A549 treated with ZK216348 at 1 μM for 4 hours (cell line): ENCODE measurements around the gene MYADML2. TPM values are rescaled to one million over a fixed set of nuclear protein-coding genes. Genes with fewer than 3 reads are reported as not detected.

Source experiments
- total RNA-seq: library from RNA; stranded (reverse); fragments of 200-300 nt; extraction: Qiagen RNA extraction; gene quantifications from 5 replicates; pipeline ENCODE4 v1.2.3, GENCODE V29; 2022; ENCODE audit warnings: low read depth

The MYADML2 gene
- not detected in 5 replicates for total RNA-seq

GRCh38 chr17:81947189-81947588 lies at the start of gene MYADML2:
TSS of gene MYADML2 (minus strand) at chr17:81947233. CDS start at chr17:81941741, 5,492 bp downstream.

GRCh38 chr17:81977211-81977808 lies 30.3 kb upstream of the MYADML2 start, which contains the start of gene ASPSCR1:
TSS of gene ASPSCR1 (plus strand) at chr17:81977629. CDS start at chr17:81977647, 18 bp downstream.

DNA sequence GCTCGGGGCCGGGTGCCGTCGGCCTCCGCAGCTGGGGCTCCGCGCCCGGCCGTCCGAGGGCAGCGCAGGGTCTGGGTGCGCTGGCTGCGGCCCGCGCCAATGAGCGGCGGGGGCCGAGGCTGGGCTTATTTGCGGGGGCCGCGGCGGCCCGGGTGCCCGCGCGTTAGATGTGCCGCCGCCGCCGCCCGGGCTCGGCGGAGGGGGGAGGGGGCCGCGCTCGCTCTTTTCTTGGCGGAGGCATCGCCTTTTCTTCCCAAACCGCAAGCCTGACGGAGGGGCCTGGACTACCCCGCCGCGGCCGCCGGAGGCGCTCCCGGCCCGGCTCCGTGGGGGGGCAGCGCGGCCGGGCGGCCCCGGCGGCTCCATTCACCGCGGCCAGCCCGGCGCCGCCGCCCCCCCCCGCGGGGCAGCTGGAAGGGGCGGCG lies 14.1 kb upstream of the MYADML2 start, which contains the start of gene NOTUM:
Gene NOTUM (minus strand): TSS at position 101 of the 425 bp plus-strand sequence. CDS start 278 bp downstream, outside the sequence.

DNA sequence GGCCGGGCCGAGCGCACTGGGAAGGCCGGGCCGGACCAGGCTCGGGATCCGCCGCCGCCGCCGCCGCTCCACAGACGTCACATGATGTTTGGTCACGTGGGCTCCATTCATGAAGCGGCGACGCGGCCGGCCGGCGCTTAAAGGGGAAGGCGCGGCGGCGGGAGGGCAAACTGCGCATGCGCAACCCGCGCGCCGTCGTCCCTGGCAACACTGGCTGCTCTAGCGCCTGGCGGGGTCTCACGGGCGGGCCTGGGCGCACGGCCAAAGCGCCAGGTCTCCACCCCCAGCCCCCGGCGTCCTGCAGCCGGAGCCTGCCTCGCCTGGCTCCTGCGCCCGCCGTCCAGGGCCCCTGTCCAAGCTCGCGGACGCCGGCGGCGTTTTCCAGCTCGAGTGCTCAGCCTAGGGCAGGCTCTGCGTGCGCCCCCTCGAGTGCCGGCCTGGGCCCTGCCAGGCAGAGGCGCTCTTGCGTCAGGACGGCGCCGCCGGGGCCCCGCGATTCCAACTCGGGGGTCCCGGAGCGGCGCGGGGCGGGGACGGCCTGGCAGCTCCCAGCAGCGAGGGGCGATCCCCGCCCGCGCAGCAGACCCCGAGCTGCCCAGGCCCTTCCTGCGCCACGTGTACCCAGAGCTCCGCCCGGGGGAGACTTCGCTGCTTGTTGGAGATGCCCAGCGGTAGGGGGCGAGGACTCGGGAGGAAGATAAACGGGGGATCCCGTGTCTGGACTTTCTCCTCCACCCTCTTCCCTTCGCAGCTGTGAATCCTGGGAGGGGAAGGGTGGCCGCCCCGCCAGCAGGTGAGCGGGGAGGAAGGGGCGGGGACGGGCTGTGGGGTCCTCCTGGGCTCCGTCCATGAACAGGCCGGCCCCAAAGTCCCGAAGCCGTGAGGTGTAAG lies 19.1 kb downstream of the MYADML2 start, which contains the start of gene MAFG:
Gene MAFG (minus strand): TSS at position 83 of the 891 bp plus-strand sequence. CDS start 4,550 bp downstream, outside the sequence.

DNA sequence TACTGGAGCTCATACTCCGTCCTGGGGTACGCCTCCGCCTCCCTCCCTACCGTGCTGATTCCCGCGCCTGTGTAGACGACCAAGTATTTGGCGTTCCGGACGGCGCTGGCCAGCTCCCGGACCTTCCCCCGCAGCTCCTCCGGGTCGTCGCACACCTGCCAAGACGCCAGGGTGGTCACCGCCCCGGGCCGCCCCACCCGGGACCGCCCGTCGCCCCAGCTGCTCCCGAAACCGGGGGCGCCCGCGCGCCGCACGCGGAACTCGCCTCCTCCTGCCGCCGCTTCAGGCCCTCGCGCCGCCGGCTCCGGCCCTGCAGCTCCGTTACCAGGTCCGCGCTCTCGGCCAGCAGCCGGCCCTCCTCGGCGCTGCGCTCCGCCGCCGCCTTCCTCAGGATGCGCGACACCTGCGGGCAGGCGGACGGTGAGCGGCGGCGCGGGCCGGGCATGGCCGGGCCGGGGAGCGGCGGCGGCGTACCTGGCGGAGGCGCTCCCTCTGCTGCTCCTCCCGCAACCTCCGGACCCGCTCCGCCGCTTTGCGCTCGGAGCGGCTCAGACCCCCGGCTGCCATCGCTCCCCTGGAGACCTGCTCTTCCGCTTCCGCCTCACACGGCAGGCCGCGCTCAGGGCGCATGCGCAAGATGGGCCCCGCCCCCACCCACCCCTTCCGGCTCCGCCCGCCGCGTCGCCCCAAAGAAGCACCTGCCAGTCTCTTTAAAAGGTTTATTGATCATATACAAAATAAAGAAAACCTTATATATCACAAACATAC lies 29.3 kb downstream of the MYADML2 start, which contains the start of gene SIRT7:
Gene SIRT7 (minus strand): TSS at position 612 of the 768 bp plus-strand sequence. CDS start 45 bp downstream, at position 567.

DNA sequence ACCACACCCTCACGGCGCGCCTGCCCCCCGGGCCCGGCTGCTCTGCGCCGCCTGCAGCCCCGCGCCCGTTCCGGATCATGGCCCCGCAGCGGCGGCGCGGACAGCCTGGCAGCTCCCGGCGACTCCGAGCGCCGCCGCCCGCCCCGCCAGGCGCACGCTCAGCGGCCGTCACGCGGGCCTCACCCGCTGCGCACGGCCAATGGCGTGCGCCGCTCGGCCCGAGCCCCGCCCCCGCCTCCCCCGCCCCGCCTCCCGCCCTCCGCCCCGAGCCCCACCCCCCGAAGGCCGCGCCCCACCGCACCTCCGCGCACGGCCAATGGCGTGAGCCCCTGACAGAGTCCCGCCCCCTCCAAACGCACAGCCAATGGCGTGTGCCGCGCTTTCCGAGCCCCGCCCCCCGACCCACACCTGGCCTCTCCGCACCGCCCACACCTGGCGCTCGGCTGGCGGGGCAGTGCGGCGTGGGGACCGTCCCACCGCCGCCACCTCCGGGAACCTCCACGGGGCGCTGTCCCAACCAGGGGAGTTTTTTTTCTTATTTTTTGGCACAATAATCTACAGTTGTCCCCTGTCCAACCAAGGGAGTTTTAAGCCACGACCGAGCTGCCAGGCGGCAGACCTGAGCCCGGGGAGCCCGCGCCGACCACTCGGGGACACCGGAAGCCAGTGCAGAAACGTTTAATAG lies 35.6 kb downstream of the MYADML2 start, which contains the start of gene PCYT2:
Gene PCYT2 (minus strand): TSS at position 123 of the 685 bp plus-strand sequence. CDS start 44 bp downstream, at position 79.

GRCh38 chr17:81902023-81902652 lies 44.9 kb downstream of the MYADML2 start, which contains the start of gene NPB:
TSS of gene NPB (plus strand) at chr17:81902238. CDS start at chr17:81902278, 40 bp downstream.

Other genes with a start within 250 kb of the MYADML2 start
- gene MRPL12, start 243.9 kb downstream of the MYADML2 start, total RNA-seq = 187 to 318 TPM (median 295 TPM) in 5 replicates
- gene SLC25A10, start 234.9 kb downstream of the MYADML2 start, total RNA-seq = 20.2 to 48.4 TPM (median 42.0 TPM) in 5 replicates
- gene GCGR, start 143.1 kb downstream of the MYADML2 start, total RNA-seq = 0.11 to 0.52 TPM (median 0.31 TPM) in 4 of 5 replicates, not detected in the other
- gene MCRIP1, start 113.9 kb downstream of the MYADML2 start, total RNA-seq = 70.3 to 110 TPM (median 93.6 TPM) in 5 replicates
- gene PPP1R27, start 112.2 kb downstream of the MYADML2 start, total RNA-seq = 0.15 TPM in 1 of 5 replicates, not detected in the others
- 698 to 774 TPM (median 714 TPM) in 5 replicates for gene P4HB, start 86.7 kb downstream of the MYADML2 start, total RNA-seq
- 606 to 641 TPM (median 628 TPM) in 5 replicates for gene ARHGDIA, start 75.9 kb downstream of the MYADML2 start, total RNA-seq
- 164 to 260 TPM (median 251 TPM) in 5 replicates for gene ALYREF, start 55.6 kb downstream of the MYADML2 start, total RNA-seq
- gene ANAPC11, start 55.5 kb downstream of the MYADML2 start, total RNA-seq = 168 to 294 TPM (median 269 TPM) in 5 replicates
- gene NPB, start 45.0 kb downstream of the MYADML2 start, total RNA-seq = 0.44 to 0.65 TPM (median 0.58 TPM) in 4 of 5 replicates, not detected in the other
- gene PCYT2, start 35.8 kb downstream of the MYADML2 start, total RNA-seq = 14.4 to 18.1 TPM (median 16.1 TPM) in 5 replicates
- gene SIRT7, start 29.1 kb downstream of the MYADML2 start, total RNA-seq = 26.8 to 48.2 TPM (median 44.3 TPM) in 5 replicates
- 23.8 to 45.5 TPM (median 38.0 TPM) in 5 replicates for gene MAFG, start 19.5 kb downstream of the MYADML2 start, total RNA-seq
- 45.0 to 90.7 TPM (median 84.5 TPM) in 5 replicates for gene PYCR1, start 9.9 kb downstream of the MYADML2 start, total RNA-seq
- gene NOTUM, start 14.0 kb upstream of the MYADML2 start, total RNA-seq = 0.29 to 0.66 TPM (median 0.49 TPM) in 4 of 5 replicates, not detected in the other
- gene ASPSCR1, start 30.4 kb upstream of the MYADML2 start, total RNA-seq = 16.0 to 28.1 TPM (median 27.1 TPM) in 5 replicates
- gene CENPX, start 75.6 kb upstream of the MYADML2 start, total RNA-seq = 139 to 201 TPM (median 179 TPM) in 5 replicates
- gene LRRC45, start 76.1 kb upstream of the MYADML2 start, total RNA-seq = 8.8 to 17.9 TPM (median 15.3 TPM) in 5 replicates
- 21.9 to 40.8 TPM (median 38.8 TPM) in 5 replicates for gene RAC3, start 84.4 kb upstream of the MYADML2 start, total RNA-seq
- gene DCXR, start 90.5 kb upstream of the MYADML2 start, total RNA-seq = 57.4 to 102 TPM (median 94.1 TPM) in 5 replicates
- 13.5 to 28.2 TPM (median 22.6 TPM) in 5 replicates for gene RFNG, start 104.6 kb upstream of the MYADML2 start, total RNA-seq
- gene GPS1, start 104.7 kb upstream of the MYADML2 start, total RNA-seq = 77.3 to 147 TPM (median 138 TPM) in 5 replicates
- 66.4 to 156 TPM (median 150 TPM) in 5 replicates for gene DUS1L, start 118.6 kb upstream of the MYADML2 start, total RNA-seq
- gene FASN, start 151.0 kb upstream of the MYADML2 start, total RNA-seq = 63.0 to 155 TPM (median 144 TPM) in 5 replicates